SK-N-SH (cell line): ENCODE results near the gene CCL22. TPM values are rescaled to one million over a fixed set of nuclear protein-coding genes. Genes with fewer than 3 reads are reported as not detected.

Experiments
- CTCF ChIA-PET: fragments of 300-600, 350-600 bp; formaldehyde crosslinking; extraction: SDS; loops from one replicate; lab custom pipeline; 2021; lab: Yijun Ruan, JAX
- POLR2A ChIA-PET: fragments of 350-600 bp; sonication (Branson Sonifier 250); formaldehyde crosslinking; extraction: SDS; loops from one replicate; lab custom pipeline; 2020; ENCODE audit warnings: antibody characterized with exemption, inconsistent platforms; lab: Yijun Ruan, JAX
- DNase-seq: peaks from one replicate; pipeline ENCODE4 v3.0.0; 2012
- H2AFZ ChIP-seq: fragments of 200-600 bp; sonication (generic); 2 replicates; pipeline ENCODE4 v1.8.1; 2016; ENCODE audit warnings: antibody characterized with exemption, mild to moderate bottlenecking, low read depth
- H3F3A ChIP-seq: fragments of 200-600 bp; sonication (generic); replicated peaks from 2 replicates; pipeline ENCODE3; 2016; ENCODE audit warnings: antibody characterized with exemption, mild to moderate bottlenecking; ENCODE audit not compliant: insufficient read depth
- H3K27ac ChIP-seq, 2 experiments: fragments of 200-500 bp in 1 of 2; fragments of 200-600 bp in 1 of 2; sonication (Bioruptor generic) in 1 of 2; sonication (generic), shearing (Covaris generic) in 1 of 2; 2 replicates each; pipeline versions ENCODE4 v1.5.1 to v1.6.1; 2014 to 2016; ENCODE audit warnings: low read depth in 2 of 2, inconsistent platforms in 1 of 2, low read length in 1 of 2, mild to moderate bottlenecking in 1 of 2, mixed read lengths in 1 of 2
- H3K27me3 ChIP-seq: fragments of 200-600 bp; sonication (generic), shearing (Covaris generic); 2 replicates; pipeline ENCODE4 v1.6.1; 2016; ENCODE audit warnings: mixed run types; ENCODE audit not compliant: insufficient read depth
- H3K36me3 ChIP-seq, 2 experiments: fragments of 200-500 bp in 1 of 2; fragments of 200-600 bp in 1 of 2; sonication (Bioruptor generic) in 1 of 2; sonication (generic) in 1 of 2; replicated peaks in 1 of 2; 2 replicates each; pipeline versions ENCODE3 to v1.5.1; 2014 to 2016; ENCODE audit warnings: low read length in 1 of 2, mild to moderate bottlenecking in 1 of 2; ENCODE audit not compliant: insufficient read depth in 2 of 2, control insufficient read depth in 1 of 2
- H3K4me1 ChIP-seq, 2 experiments: fragments of 200-500 bp in 1 of 2; fragments of 200-600 bp in 1 of 2; sonication (Bioruptor generic) in 1 of 2; sonication (generic), shearing (Covaris generic) in 1 of 2; 2 replicates each; pipeline versions ENCODE4 v1.5.1 to v1.6.1; 2014 to 2016; ENCODE audit warnings: low read depth in 1 of 2, low read length in 1 of 2, mixed run types in 1 of 2; ENCODE audit not compliant: insufficient read depth in 2 of 2, control insufficient read depth in 1 of 2
- H3K4me2 ChIP-seq: fragments of 200-600 bp; sonication (generic), shearing (Covaris generic); 2 replicates; pipeline ENCODE4 v1.6.1; 2017; ENCODE audit warnings: mixed run types
- H3K4me3 ChIP-seq, 2 experiments: fragments of 200-500 bp in 1 of 2; fragments of 200-600 bp in 1 of 2; sonication (Bioruptor generic) in 1 of 2; sonication (generic), shearing (Covaris generic) in 1 of 2; 2 replicates each; pipeline versions ENCODE4 v1.5.1 to v1.8.1; 2014 to 2016; ENCODE audit warnings: low read depth in 2 of 2, inconsistent platforms in 1 of 2, low read length in 1 of 2, mild to moderate bottlenecking in 1 of 2, mixed read lengths in 1 of 2, moderate library complexity in 1 of 2
- H3K79me2 ChIP-seq: fragments of 200-600 bp; sonication (generic); 2 replicates; pipeline ENCODE4 v1.8.1; 2017; ENCODE audit warnings: mild to moderate bottlenecking; ENCODE audit not compliant: insufficient read depth
- H3K9ac ChIP-seq: fragments of 200-600 bp; sonication (generic); 2 replicates; pipeline ENCODE4 v1.6.1; 2017; ENCODE audit warnings: mixed run types
- H3K9me2 ChIP-seq: fragments of 200-600 bp; sonication (generic); 2 replicates; pipeline ENCODE4 v1.6.1; 2017; ENCODE audit warnings: mixed run types
- H3K9me3 ChIP-seq: fragments of 200-600 bp; sonication (generic); 2 replicates; pipeline ENCODE4 v1.6.1; 2017; ENCODE audit warnings: mixed run types, mild to moderate bottlenecking, moderate library complexity
- H4K20me1 ChIP-seq: fragments of 200-600 bp; sonication (generic); 2 replicates; pipeline ENCODE4 v1.6.1; 2017; ENCODE audit warnings: mild to moderate bottlenecking, mixed run types; ENCODE audit not compliant: insufficient read depth
- FOSL2 ChIP-seq: IDR thresholded peaks from 2 replicates; pipeline ENCODE4 v1.4.0; 2012; ENCODE audit warnings: low read depth, mild to moderate bottlenecking, moderate library complexity, borderline replicate concordance
- FOXJ3 ChIP-seq: sonication (generic); formaldehyde crosslinking; IDR thresholded peaks from 2 replicates; pipeline ENCODE4 v1.5.1; 2020; ENCODE audit warnings: mild to moderate bottlenecking, missing genetic modification reagents
- JUND ChIP-seq: IDR thresholded peaks from 2 replicates; pipeline ENCODE4 v1.4.0; 2012
- MAX ChIP-seq: IDR thresholded peaks from 2 replicates; pipeline ENCODE4 v1.4.0; 2012; ENCODE audit warnings: low read depth
- POLR2AphosphoS5 ChIP-seq: IDR thresholded peaks from 2 replicates; pipeline ENCODE4 v1.6.1; 2012; ENCODE audit warnings: low read depth, low read length
- RCOR1 ChIP-seq: fragments of 150-350 bp; IDR thresholded peaks from 2 replicates; pipeline ENCODE4 v1.6.1; 2017; ENCODE audit warnings: antibody characterized with exemption, low read length
- SIN3A ChIP-seq: IDR thresholded peaks from 2 replicates; pipeline ENCODE4 v1.6.1; 2012; ENCODE audit warnings: low read depth, mild to moderate bottlenecking, low read length, moderate library complexity, borderline replicate concordance
- USF2 ChIP-seq: fragments of 150-350 bp; IDR thresholded peaks from 2 replicates; pipeline ENCODE4 v1.6.1; 2017; ENCODE audit warnings: antibody characterized with exemption, low read length, low read depth, borderline replicate concordance
- ZBTB33 ChIP-seq: IDR thresholded peaks from 2 replicates; pipeline ENCODE4 v1.4.0; 2012; ENCODE audit warnings: low read depth, borderline replicate concordance
- whole genome bisulfite sequencing: methylation state at CpG from one replicate; pipeline ENCODE4 v1.1.6; 2017; ENCODE audit warnings: low lambda C conversion rate; 5-methylcytosine and 5-hydroxymethylcytosine counted together
- polyA plus RNA-seq, 3 experiments: library from polyadenylated mRNA; depleted of rRNA; stranded (reverse); fragments of >200 nt; gene quantifications; 2 replicates each; pipeline ENCODE4 v1.2.3, GENCODE V29; 2012
- TF ChIP-seq, protein P1 (sequence below): fragments of 200-600 bp; sonication (generic); IDR thresholded peaks from 2 replicates; pipeline ENCODE4 v1.6.1; 2017; ENCODE audit warnings: antibody characterized with exemption, mild to moderate bottlenecking, moderate library complexity

CCL22 gene
- polyA plus RNA-seq, 1 of the 3 experiments (the other 2 are of a cell fraction) = not detected

DNA sequence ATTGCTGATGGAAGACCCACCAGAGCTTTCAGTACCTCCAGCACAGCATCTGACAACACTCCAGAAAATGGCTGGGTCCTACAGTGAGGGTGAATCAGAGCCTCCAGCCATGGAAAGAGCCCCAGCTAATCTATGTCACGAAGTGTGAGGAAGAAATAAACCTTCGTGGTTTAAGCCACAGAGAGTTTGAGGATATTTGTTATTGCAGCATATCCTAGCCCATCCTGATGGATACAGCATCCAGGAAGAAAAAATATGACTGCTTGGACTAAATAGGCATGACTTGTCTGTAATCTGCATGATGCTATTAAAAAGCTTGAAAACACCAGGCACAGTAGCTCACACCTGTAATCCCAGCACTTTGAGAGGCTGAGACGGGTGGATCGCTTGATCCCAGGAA is 32.7 kb downstream of the CCL22 start:
- H3K27ac ChIP-seq = no peak overlapping the region
- no peaks in the 10 kb centered on the region for H4K20me1 ChIP-seq
- no peak overlapping the region for H3K4me2 ChIP-seq
- no peaks in the 10 kb centered on the region for H3K27me3 ChIP-seq
- ChIA-PET POLR2A (no interaction called here), CTCF (interaction anchor here (1.5 to 1.8 kb wide), 2 partner anchors 22 to 26 kb away, joined by 3 to 6 read pairs; no protein-coding TSS in a partner anchor)
- H3K9me3 ChIP-seq = no peaks in the 10 kb centered on the region
- no peaks in the 10 kb centered on the region for H3F3A ChIP-seq
- H3K4me3 ChIP-seq = no peak overlapping the region
- WGBS = 63% methylated on average over 4 of the region's 4 CpGs
- H3K4me1 ChIP-seq = no peaks in the 10 kb centered on the region
- DNase-seq = no peak
- TF ChIP-seq RCOR1 (no peak), ZBTB33 (no peak), MAX (no peak), FOXJ3 (no peak)
- TF ChIP-seq, protein P1, sequence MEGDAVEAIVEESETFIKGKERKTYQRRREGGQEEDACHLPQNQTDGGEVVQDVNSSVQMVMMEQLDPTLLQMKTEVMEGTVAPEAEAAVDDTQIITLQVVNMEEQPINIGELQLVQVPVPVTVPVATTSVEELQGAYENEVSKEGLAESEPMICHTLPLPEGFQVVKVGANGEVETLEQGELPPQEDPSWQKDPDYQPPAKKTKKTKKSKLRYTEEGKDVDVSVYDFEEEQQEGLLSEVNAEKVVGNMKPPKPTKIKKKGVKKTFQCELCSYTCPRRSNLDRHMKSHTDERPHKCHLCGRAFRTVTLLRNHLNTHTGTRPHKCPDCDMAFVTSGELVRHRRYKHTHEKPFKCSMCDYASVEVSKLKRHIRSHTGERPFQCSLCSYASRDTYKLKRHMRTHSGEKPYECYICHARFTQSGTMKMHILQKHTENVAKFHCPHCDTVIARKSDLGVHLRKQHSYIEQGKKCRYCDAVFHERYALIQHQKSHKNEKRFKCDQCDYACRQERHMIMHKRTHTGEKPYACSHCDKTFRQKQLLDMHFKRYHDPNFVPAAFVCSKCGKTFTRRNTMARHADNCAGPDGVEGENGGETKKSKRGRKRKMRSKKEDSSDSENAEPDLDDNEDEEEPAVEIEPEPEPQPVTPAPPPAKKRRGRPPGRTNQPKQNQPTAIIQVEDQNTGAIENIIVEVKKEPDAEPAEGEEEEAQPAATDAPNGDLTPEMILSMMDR = no peak
- TF ChIP-seq, all 33 proteins: peak for 0
- Histone ChIP-seq H3K9me2 (no peaks in the 10 kb centered on the region), H2AFZ (no peak overlapping the region), H3K9ac (no peak overlapping the region), H3K36me3 (no peaks in the 10 kb centered on the region), H3K79me2 (no peaks in the 10 kb centered on the region)

- H3K9me3 ChIP-seq = no peaks in the 10 kb centered on the region
- no peak for TF ChIP-seq RCOR1
- no peak for TF ChIP-seq USF2
- TF ChIP-seq JUND = no peak
- no peak for TF ChIP-seq POLR2AphosphoS5
- no peak for TF ChIP-seq FOSL2
- TF ChIP-seq MAX = no peak
- TF ChIP-seq SIN3A = no peak
- no peaks in the 10 kb centered on the region for H3K4me1 ChIP-seq
- no peaks in the 10 kb centered on the region for H3F3A ChIP-seq
- H3K27me3 ChIP-seq = no peaks in the 10 kb centered on the region
- WGBS = 72% methylated on average over 5 of the region's 5 CpGs
- H3K9me2 ChIP-seq = no peaks in the 10 kb centered on the region
- CTCF ChIA-PET = interaction anchor here (1.3 to 1.5 kb wide), 2 partner anchors 22 to 131 kb away, joined by 3 read pairs; no protein-coding TSS in a partner anchor
- DNase-seq = no peak
- H3K4me2 ChIP-seq = no peak overlapping the region
- no peak overlapping the region for H3K4me3 ChIP-seq
- no peak overlapping the region for H2AFZ ChIP-seq
- no peak overlapping the region for H3K9ac ChIP-seq
- no peak overlapping the region for H3K27ac ChIP-seq
- no peaks in the 10 kb centered on the region for H4K20me1 ChIP-seq
- H3K79me2 ChIP-seq = no peaks in the 10 kb centered on the region
- H3K36me3 ChIP-seq = no peaks in the 10 kb centered on the region
- POLR2A ChIA-PET = no interaction called here
Observed at GRCh38 chr16:57391708-57392107, 33.1 kb downstream of the CCL22 start.
